CD4-positive, alpha-beta memory T cell (primary cell): ENCODE data around the gene MAP2K7. TPM values are rescaled to one million over a fixed set of nuclear protein-coding genes. Genes with fewer than 3 reads are reported as not detected.

Source experiments
- CTCF ChIA-PET: fragments of 350-600 bp; sonication (Branson Sonifier 250); formaldehyde crosslinking; loops from one replicate; lab custom pipeline; 2021; ENCODE audit warnings: inconsistent platforms; ENCODE audit not compliant: partially characterized antibody; lab: Charles Lee
- POLR2A ChIA-PET: fragments of 350-600 bp; sonication (Branson Sonifier 250); formaldehyde crosslinking; loops from one replicate; lab custom pipeline; 2021; ENCODE audit not compliant: partially characterized antibody; lab: Charles Lee
- DNase-seq, 5 donors: peaks; one replicate each; pipeline versions ENCODE4 v3.0.0 to v3.0.0-alpha.2; 2020 to 2022; ENCODE audit warnings: mixed read lengths in 1 of 5
- H3K27ac ChIP-seq: one replicate; pipeline ENCODE4 v1.7.0; 2013; ENCODE audit warnings: low read depth, low read length
- H3K27me3 ChIP-seq: 2 replicates; pipeline ENCODE4 v1.7.0; 2013; ENCODE audit warnings: mild to moderate bottlenecking, low read length, moderate library complexity; ENCODE audit not compliant: insufficient read depth
- H3K36me3 ChIP-seq: 2 replicates; pipeline ENCODE4 v1.7.0; 2013; ENCODE audit warnings: mild to moderate bottlenecking, low read length, moderate library complexity; ENCODE audit not compliant: insufficient read depth
- H3K4me1 ChIP-seq: 2 replicates; pipeline ENCODE4 v1.7.0; 2013; ENCODE audit warnings: mild to moderate bottlenecking, low read length, moderate library complexity; ENCODE audit not compliant: insufficient read depth
- H3K4me3 ChIP-seq, 2 donors: one replicate each; pipeline ENCODE4 v1.7.0; 2013; ENCODE audit warnings: low read length in 2 of 2, mild to moderate bottlenecking in 1 of 2
- H3K9me3 ChIP-seq, 2 donors: one replicate each; pipeline ENCODE4 v1.7.0; 2013; ENCODE audit warnings: low read length in 2 of 2, control low read depth in 1 of 2; ENCODE audit not compliant: control insufficient read depth in 1 of 2
- H3K27ac Mint-ChIP-seq, 7 donors: one replicate each; pipeline ENCODE4 v1.8.0; 2020 to 2021; ENCODE audit warnings: mixed read lengths in 7 of 7, mild to moderate bottlenecking in 6 of 7, inconsistent platforms in 3 of 7, moderate library complexity in 3 of 7
- H3K27me3 Mint-ChIP-seq, 2 donors: one replicate each; pipeline ENCODE4 v1.8.0; 2020 to 2021; ENCODE audit warnings: mixed read lengths in 2 of 2
- H3K36me3 Mint-ChIP-seq, 2 donors: one replicate each; pipeline ENCODE4 v1.8.0; 2020 to 2021; ENCODE audit warnings: mixed read lengths in 2 of 2, inconsistent platforms in 1 of 2, mild to moderate bottlenecking in 1 of 2
- H3K4me1 Mint-ChIP-seq, 4 donors: one replicate each; pipeline ENCODE4 v1.8.0; 2020 to 2021; ENCODE audit warnings: mixed read lengths in 4 of 4, mild to moderate bottlenecking in 1 of 4
- H3K4me3 Mint-ChIP-seq, 8 donors: one replicate each; pipeline ENCODE4 v1.8.0; 2020 to 2021; ENCODE audit warnings: mixed read lengths in 8 of 8, mild to moderate bottlenecking in 7 of 8, moderate library complexity in 6 of 8, inconsistent platforms in 3 of 8
- H3K9me3 Mint-ChIP-seq, 8 donors: one replicate each; pipeline ENCODE4 v1.8.0; 2020 to 2021; ENCODE audit warnings: mixed read lengths in 8 of 8, mild to moderate bottlenecking in 5 of 8, inconsistent platforms in 3 of 8, moderate library complexity in 1 of 8
- intact Hi-C: fragments of 100-400 bp; cut with micrococcal nuclease; formaldehyde crosslinking; loops from one replicate; pipeline ENCODE4 v1.15.1; 2023
- polyA plus RNA-seq, 2 donors: library from polyadenylated mRNA; unstranded; fragments of 300-500 nt; fragmentation: Illumina TruSeq; gene quantifications; one replicate each; pipeline ENCODE4 v1.2.3, GENCODE V29; 2021
- total RNA-seq, 2 experiments: library from RNA; stranded (reverse); gene quantifications; one replicate each; pipeline ENCODE4 v1.2.3, GENCODE V29; 2021

Gene MAP2K7
- total and polyA plus RNA-seq, 4 experiments from 2014 or later: 0.57 to 62.5 (median 31.1) TPM

- no peaks in the 10 kb centered on the region for H3K9me3 Mint-ChIP-seq
- no peak overlapping the region for H3K4me3 ChIP-seq
- H3K27me3 Mint-ChIP-seq: peaks cover 5 to 19% of the 10 kb centered on the region in 2 donors
- intact Hi-C loops: no loop called here
- H3K36me3 Mint-ChIP-seq: no peaks in the 10 kb centered on the region
- peaks cover 26% of the 10 kb centered on the region for H3K4me1 ChIP-seq
- peaks cover 12 to 34% (median 22%) of the 10 kb centered on the region in 4 donors for H3K4me1 Mint-ChIP-seq
- no peak overlapping the region for H3K27ac Mint-ChIP-seq
- H3K9me3 ChIP-seq: no peaks in the 10 kb centered on the region
- no peak for DNase-seq
- peaks cover 4% of the 10 kb centered on the region for H3K27me3 ChIP-seq
- H3K4me3 Mint-ChIP-seq: peak overlapping the region in 6 of 8 donors; percentile 20 to 69 (median 33)
- ChIA-PET CTCF (no interaction called here), POLR2A (interaction anchor here (0.5 to 1.2 kb wide), 2 partner anchors 13 to 535 kb away, joined by 3 to 4 read pairs; no protein-coding TSS in a partner anchor)
- H3K36me3 ChIP-seq: no peaks in the 10 kb centered on the region
- no peak overlapping the region for H3K27ac ChIP-seq
Measured at GRCh38 chr19:7874897-7875273, 28.8 kb upstream of the MAP2K7 start.

GRCh38 chr19:7877249-7877836 lies 26.3 kb upstream of the MAP2K7 start:
- intact Hi-C loops: no loop called here
- POLR2A ChIA-PET: interaction anchor here (1.1 kb wide), 1 partner anchor 8 kb away, joined by 3 read pairs; no protein-coding TSS in a partner anchor
- no peaks in the 10 kb centered on the region for H3K9me3 Mint-ChIP-seq
- H3K27ac Mint-ChIP-seq: no peak overlapping the region
- no peak for DNase-seq
- peaks cover 5 to 8% of the 10 kb centered on the region in 2 donors for H3K27me3 Mint-ChIP-seq
- no peaks in the 10 kb centered on the region for H3K9me3 ChIP-seq
- H3K27ac ChIP-seq: no peak overlapping the region
- CTCF ChIA-PET: interaction anchor here (0.8 kb wide), 1 partner anchor 8 kb away, joined by 4 read pairs; no protein-coding TSS in a partner anchor
- peak overlapping the region in 1 of 8 donors; percentile 8 for H3K4me3 Mint-ChIP-seq
- no peak overlapping the region for H3K4me3 ChIP-seq
- no peaks in the 10 kb centered on the region for H3K36me3 ChIP-seq
- peaks cover 1 to 18% (median 7%) of the 10 kb centered on the region in 4 donors for H3K4me1 Mint-ChIP-seq
- peaks cover 4% of the 10 kb centered on the region for H3K27me3 ChIP-seq
- H3K4me1 ChIP-seq: peaks cover 15% of the 10 kb centered on the region
- H3K36me3 Mint-ChIP-seq: no peaks in the 10 kb centered on the region

DNA sequence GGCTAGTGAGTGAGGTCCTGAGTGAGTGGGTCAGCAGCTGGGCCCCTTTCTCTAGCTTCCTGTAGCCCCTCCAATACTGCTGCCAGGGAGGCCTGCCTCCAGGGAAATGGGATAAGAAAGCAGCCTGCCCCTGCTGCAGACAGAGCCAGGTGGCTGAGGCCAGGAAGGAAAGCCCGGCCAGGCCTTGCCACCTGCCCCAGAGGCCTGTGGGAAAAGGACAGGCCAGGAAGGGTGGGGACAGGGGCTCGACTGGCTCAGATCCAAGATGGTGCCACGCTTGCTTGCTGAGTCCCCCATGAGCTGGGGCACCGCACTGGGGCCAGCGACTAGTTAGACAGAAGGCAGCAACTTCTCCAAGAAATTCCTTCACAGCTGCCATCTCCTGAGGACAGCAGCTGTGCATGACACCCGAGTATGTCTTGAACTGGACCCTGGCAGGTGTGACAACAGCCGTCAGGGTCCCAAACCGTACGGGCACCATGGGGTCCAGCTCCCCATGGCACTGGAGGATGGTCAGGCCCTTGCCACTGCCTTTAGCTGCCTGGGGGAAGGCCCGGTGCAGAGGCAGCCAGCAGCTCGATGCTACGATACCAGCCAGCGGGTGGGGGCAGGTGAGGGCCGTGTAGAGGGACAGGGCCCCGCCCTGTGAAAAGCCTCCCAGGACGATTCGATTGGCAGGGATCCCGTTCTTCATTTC lies 24.4 kb upstream of the MAP2K7 start:
- CTCF ChIA-PET: interaction anchor here (1.0 kb wide), 1 partner anchor 24 kb away, joined by 3 read pairs; the partner anchor contains the start of gene MAP2K7
- Histone ChIP-seq H3K27me3 (peaks cover 4% of the 10 kb centered on the region), H3K36me3 (no peaks in the 10 kb centered on the region), H3K9me3 (no peaks in the 10 kb centered on the region), H3K4me1 (peaks cover 7% of the 10 kb centered on the region), H3K4me3 (no peak overlapping the region), H3K27ac (no peak overlapping the region)
- H3K27ac Mint-ChIP-seq: no peak overlapping the region
- POLR2A ChIA-PET: no interaction called here
- intact Hi-C loops: no loop called here
- peaks cover 0 to 2% of the 10 kb centered on the region in 2 donors for H3K27me3 Mint-ChIP-seq
- no peaks in the 10 kb centered on the region for H3K36me3 Mint-ChIP-seq
- H3K4me3 Mint-ChIP-seq: no peak overlapping the region
- H3K4me1 Mint-ChIP-seq: peaks cover 1 to 10% (median 4%) of the 10 kb centered on the region in 4 donors
- no peaks in the 10 kb centered on the region for H3K9me3 Mint-ChIP-seq
- no peak for DNase-seq

GRCh38 chr19:7879836-7880235 lies 23.8 kb upstream of the MAP2K7 start:
- H3K4me1 ChIP-seq: peaks cover 1% of the 10 kb centered on the region
- ChIA-PET CTCF (interaction anchor here (1.0 kb wide), 1 partner anchor 23 kb away, joined by 3 read pairs; the partner anchor contains the start of gene MAP2K7), POLR2A (no interaction called here)
- Mint-ChIP-seq H3K4me3 (no peak overlapping the region), H3K4me1 (peaks cover 0 to 6% (median 3%) of the 10 kb centered on the region in 4 donors), H3K27ac (no peak overlapping the region), H3K36me3 (no peaks in the 10 kb centered on the region), H3K9me3 (no peaks in the 10 kb centered on the region), H3K27me3 (peaks cover 0 to 2% of the 10 kb centered on the region in 2 donors)
- no peak overlapping the region for H3K4me3 ChIP-seq
- peaks cover 1% of the 10 kb centered on the region for H3K27me3 ChIP-seq
- no peak overlapping the region for H3K27ac ChIP-seq
- no peaks in the 10 kb centered on the region for H3K9me3 ChIP-seq
- intact Hi-C loops: no loop called here
- no peak for DNase-seq
- H3K36me3 ChIP-seq: no peaks in the 10 kb centered on the region

DNA sequence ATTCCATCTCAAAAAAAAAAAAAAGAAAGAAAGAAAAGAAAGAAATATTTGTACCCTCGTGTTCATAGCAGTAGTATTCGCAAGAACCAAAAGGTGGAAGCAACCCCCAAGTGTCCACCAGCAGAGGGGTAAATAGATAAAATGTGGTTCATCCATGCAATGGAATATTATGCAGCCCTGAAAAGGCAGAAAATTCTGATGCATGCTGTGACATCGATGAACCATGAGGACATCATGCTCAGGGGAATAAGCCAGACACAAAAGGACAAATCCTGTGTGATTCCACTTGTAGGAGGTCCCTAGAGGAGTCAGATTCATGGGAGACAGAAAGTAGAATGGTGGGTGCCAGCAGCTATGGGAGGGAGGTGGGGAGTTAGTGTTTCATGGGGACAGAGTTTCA lies 21.8 kb upstream of the MAP2K7 start:
- intact Hi-C loops: no loop called here
- no peak for DNase-seq
- H3K4me1 ChIP-seq: no peaks in the 10 kb centered on the region
- Mint-ChIP-seq H3K36me3 (no peaks in the 10 kb centered on the region), H3K27ac (no peak overlapping the region), H3K4me1 (no peaks in the 10 kb centered on the region), H3K9me3 (no peaks in the 10 kb centered on the region), H3K27me3 (peaks cover 0 to 2% of the 10 kb centered on the region in 2 donors), H3K4me3 (no peak overlapping the region)
- no peaks in the 10 kb centered on the region for H3K9me3 ChIP-seq
- no peaks in the 10 kb centered on the region for H3K36me3 ChIP-seq
- no peaks in the 10 kb centered on the region for H3K27me3 ChIP-seq
- H3K4me3 ChIP-seq: no peak overlapping the region
- POLR2A ChIA-PET: interaction anchor here (1.2 kb wide), 1 partner anchor 13 kb away, joined by 3 read pairs; no protein-coding TSS in a partner anchor
- no peak overlapping the region for H3K27ac ChIP-seq
- CTCF ChIA-PET: interaction anchor here (0.7 to 3.3 kb wide), 2 partner anchors 13 to 22 kb away, joined by 3 to 19 read pairs; partner anchors contain the start of gene MAP2K7

DNA sequence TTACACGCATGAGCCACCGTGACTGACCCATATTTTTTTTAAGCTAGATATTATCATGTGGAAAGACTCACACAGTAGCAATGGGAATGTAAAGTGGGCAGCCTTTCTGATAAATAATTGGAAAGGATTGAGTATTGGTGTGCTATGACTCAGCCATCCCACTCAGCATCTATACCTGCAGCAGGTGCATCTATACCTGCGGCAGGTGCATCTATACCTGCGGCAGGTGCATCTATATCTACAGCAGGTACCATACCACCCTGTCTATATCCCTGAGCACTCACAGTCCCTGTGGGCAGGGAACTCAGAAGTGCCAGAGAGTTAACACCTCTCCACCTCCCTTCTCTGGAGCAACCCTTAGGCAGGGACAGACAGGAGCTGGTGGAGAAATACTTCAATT lies 20.6 kb upstream of the MAP2K7 start:
- Mint-ChIP-seq H3K4me1 (no peaks in the 10 kb centered on the region), H3K9me3 (no peaks in the 10 kb centered on the region), H3K4me3 (no peak overlapping the region), H3K27me3 (no peaks in the 10 kb centered on the region), H3K27ac (no peak overlapping the region), H3K36me3 (no peaks in the 10 kb centered on the region)
- H3K27ac ChIP-seq: no peak overlapping the region
- H3K36me3 ChIP-seq: no peaks in the 10 kb centered on the region
- H3K4me1 ChIP-seq: no peaks in the 10 kb centered on the region
- DNase-seq: no peak
- ChIA-PET POLR2A (no interaction called here), CTCF (interaction anchor here (3.3 kb wide), 1 partner anchor 14 kb away, joined by 19 read pairs; no protein-coding TSS in a partner anchor)
- H3K4me3 ChIP-seq: no peak overlapping the region
- H3K9me3 ChIP-seq: no peaks in the 10 kb centered on the region
- intact Hi-C loops: no loop called here
- no peaks in the 10 kb centered on the region for H3K27me3 ChIP-seq
